HT-29 (cell line): ENCODE results near the gene HSF2. TPM values are rescaled to one million over a fixed set of nuclear protein-coding genes. Genes with fewer than 3 reads are reported as not detected.

Experiments used
- DNase-seq: peaks from one replicate; pipeline ENCODE4 v3.0.0-alpha.2; 2015; ENCODE audit warnings: low spot score
- total RNA-seq: library from RNA; depleted of rRNA; stranded (reverse); fragments of >200 nt; shearing (Covaris generic); gene quantifications from 2 replicates; pipeline ENCODE4 v1.2.3, GENCODE V29; 2014; rRNA removed

Gene HSF2, protein sequence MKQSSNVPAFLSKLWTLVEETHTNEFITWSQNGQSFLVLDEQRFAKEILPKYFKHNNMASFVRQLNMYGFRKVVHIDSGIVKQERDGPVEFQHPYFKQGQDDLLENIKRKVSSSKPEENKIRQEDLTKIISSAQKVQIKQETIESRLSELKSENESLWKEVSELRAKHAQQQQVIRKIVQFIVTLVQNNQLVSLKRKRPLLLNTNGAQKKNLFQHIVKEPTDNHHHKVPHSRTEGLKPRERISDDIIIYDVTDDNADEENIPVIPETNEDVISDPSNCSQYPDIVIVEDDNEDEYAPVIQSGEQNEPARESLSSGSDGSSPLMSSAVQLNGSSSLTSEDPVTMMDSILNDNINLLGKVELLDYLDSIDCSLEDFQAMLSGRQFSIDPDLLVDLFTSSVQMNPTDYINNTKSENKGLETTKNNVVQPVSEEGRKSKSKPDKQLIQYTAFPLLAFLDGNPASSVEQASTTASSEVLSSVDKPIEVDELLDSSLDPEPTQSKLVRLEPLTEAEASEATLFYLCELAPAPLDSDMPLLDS
- 5.7 and 7.5 TPM in 2 replicates for total RNA-seq

DNA sequence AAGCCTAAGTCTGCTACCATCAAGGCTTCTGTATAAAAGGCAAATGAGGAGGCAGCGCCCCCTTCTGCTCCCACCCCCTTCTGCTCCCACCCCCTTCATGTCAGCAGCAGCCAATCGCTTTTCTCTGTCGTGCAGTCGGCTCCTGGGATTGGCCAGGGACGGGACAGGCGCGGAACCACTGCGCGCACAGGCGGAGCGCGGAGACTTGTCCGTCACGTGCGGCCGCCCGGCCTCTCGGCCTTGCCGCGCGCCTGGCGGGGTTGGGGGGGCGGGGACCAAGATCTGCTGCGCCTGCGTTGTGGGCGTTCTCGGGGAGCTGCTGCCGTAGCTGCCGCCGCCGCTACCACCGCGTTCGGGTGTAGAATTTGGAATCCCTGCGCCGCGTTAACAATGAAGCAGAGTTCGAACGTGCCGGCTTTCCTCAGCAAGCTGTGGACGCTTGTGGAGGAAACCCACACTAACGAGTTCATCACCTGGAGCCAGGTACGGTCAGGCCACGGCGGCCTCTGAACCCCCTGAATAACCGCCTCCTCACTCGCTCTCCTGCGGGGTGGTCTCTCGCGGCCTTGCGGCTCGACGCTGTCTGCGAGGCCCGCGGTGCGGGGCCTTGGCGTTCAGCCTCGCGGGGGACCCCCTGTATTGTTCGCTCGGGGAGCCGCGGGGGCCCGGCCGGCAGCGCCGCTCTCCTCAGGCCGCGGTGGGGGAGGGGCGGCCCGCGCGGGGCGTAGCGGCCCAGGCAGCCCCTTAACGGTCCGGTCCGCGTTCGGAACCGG lies at the start of gene HSF2:
TSS of gene HSF2 (plus strand) at position 305 of the 773 bp plus-strand sequence. CDS start at position 391, 86 bp downstream.
- peak; percentile 94 for DNase-seq

DNA sequence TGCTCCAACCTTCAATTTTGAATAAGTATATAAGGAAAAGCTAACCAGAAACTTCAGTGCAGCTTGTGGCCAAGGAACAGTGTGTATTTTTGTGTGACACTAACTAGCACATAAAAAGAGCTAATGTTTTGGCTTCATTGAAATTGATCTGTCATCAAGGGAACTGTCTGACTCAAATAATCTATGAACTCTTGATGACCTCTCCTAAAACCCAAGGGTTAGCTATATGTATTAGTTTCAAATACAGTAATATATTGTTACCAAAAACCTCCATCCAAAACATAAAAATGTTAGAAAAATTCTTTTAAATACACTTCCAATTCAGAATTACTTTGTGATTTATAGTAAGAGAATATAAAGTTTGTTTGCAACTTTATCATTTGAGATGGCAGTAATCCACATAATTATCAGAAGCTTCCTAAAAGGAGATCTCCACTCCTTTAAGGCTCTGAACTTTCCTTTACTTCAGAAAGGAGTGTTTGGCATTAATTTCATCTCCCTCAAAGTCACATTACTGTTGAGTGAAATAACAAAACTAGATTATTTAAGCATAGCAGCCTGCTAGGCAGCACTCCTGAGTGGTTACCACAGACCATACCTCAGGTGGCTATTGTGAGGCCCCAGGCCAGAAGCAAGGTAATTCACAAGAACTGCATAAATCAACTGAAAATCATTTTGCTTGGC lies 46.3 kb upstream of the HSF2 start:
- DNase-seq: no peak

DNA sequence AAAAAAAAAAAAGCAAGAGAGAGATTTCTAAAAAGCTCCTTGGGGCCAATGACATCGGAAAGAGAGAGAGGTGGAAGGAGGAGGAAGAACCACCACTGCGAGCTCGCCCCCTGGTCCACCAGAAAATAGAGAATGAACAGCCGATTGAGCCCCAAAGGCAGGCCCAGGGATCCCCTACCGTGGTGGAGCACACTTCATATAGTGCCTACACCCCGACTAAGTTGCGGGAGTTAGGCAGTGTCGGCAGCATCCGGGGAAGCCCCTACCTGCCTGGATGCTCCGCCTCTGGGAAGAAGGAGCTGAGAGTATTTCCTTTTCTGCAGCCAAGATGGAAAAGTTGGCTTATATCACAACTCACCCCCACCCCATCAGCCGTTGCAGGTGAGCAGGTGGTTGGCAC lies 38.6 kb upstream of the HSF2 start:
- no peak for DNase-seq

DNA sequence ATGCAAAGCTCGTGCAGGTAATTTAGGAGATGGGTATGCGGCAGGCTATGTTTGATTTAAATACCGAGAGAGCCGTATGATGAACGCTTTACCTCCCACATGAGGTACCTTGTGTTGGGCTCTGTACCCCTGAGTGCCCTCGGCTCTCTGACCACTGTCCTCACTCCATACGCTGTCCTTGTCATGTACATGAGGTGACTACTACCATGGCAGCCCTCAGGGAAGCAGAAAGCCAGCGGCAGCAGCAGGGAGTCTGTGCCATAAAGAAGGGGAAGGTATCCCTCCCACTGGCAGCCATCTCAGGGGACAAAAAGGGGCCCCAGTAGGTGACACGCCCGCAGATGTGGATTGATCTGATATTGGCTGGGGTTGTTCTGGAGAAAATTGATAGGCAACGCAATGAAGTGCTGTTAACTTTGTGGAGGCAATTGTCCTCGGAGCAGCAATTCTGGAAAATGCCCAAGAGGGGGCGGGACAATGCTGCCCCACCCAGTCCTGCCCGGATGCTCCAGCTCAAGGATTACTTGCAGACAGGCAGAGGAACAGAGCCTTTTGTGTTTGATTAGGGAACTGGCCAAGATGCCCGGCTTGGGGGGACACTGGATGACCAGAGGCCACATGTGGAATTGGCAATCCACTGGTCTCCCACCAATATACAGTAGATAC lies 38.0 kb upstream of the HSF2 start:
- no peak for DNase-seq

DNA sequence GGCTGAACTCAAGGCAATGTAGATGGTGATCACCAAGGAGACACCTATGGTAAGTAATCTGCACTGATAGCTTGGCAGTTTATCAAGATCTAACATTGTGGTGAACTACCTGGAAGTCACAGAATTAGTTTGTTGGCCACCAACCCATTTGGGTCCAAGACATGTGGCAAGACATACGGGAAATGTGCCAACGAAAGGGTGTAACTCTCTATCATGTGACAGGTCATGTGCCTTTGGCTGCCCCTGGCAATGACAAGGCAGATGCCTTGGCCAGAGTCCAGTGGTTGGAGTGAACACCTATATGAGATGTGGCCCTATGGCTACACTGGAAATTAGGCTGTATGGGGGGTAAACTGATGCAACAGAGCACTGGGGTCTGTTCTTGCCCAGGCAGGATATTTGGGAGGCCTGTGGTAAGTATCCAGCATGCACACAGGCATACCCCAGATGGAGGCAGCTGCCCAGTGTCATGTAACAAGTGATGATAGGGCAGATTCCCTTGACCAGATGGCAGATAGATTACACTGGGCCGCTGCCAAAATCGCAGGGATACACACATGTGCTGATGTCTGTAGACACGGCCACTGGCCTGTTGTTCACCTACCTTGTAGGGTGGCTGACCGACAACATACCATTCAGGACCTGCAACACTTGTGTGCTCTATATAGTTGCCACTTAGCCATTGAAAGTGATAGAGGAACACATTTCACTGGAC lies 35.5 kb upstream of the HSF2 start:
- no peak for DNase-seq

GRCh38 chr6:122365775-122366403 lies 33.6 kb upstream of the HSF2 start:
- DNase-seq: no peak

GRCh38 chr6:122367171-122367570 lies 32.3 kb upstream of the HSF2 start:
- DNase-seq: no peak

DNA sequence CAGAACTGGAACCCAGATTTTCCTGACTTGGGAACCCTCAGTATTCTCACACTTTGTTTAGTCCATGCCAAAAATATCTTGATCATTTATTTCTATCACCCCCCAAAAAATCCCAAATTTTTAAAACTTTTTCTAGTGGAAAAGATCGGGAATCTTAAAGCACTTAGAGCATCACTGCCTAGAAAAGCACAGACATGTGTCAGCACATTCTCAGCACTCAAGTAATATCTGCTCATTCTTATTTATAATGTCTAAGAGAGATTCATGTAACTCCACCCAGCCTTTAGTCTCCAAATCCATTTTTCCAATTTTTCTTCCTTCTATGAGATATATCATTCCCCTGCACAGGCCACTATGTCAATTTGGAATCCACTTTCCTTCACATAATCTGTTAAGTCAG lies 29.9 kb upstream of the HSF2 start:
- DNase-seq: no peak

GRCh38 chr6:122372647-122373046 lies 26.8 kb upstream of the HSF2 start:
- no peak for DNase-seq

GRCh38 chr6:122374307-122374706 lies 25.1 kb upstream of the HSF2 start:
- DNase-seq: no peak

GRCh38 chr6:122376246-122376645 lies 23.2 kb upstream of the HSF2 start:
- DNase-seq: no peak

DNA sequence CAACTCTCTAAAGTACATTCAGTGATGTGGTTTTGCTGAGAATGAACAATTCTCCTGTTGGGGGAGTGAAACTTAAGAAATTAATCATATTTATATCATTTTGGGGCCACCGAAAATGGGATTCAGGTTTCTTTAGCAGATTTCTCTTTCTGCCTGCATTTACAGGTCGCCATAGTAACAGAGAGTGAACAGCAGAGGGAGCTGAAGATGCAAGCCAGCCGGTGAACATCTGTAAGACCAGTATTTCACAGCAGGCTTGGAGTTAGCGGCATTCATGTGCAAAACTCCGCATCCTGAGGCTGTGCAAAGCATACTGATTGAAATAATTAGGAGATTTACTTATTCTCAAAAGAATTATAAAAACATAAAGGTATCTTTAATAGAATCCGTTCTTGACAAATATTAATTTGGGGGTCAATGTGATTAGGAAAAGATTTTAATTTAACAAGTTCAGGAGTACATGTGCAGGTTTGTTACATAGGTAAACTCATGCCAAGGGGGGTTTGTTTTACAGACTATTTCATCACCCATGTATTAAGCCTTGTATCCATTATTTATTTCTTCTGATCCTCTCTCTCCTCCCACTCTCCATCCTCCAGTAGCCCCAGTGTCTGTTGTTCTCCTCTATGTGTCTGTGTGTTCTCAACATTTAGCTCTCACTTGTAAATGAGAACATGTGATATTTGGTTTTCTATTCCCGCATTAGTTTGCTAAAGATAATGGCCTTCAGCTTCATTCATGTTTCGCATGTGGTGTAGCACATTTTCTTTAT lies 17.8 kb upstream of the HSF2 start:
- DNase-seq: peak; percentile 54

DNA sequence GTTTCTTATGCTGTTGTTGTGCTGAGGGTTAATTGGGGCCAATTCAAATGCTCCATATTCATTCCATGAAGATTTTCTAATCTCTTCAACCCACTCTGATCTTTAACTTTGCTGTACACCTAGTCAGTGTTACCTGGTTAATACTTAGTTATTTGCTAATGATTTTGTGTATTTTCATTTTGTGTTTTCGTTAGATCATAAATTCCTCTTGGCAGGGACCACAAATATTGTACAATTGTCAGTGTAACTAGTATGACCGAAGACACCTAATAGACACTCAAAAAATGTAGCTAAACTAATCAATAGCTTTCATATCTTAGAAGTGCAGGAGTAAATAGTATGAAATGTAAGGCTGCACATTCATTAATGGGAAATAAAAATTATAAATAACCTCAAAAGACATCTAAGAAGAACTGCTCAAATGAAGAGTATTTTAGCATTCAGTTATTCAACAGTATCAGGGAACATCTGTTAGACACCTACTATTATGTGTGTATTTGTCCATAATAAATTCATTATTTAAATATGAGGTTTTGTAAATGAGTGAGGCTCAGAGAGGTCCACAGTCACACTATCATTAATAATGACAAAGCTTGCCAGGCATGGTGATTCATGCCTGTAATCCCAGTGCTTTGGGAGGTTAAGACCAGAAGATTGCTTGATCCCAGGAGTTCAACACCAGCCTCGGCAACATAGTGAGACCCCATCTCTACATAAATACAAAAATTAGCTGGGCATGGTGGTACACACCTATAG lies 13.4 kb upstream of the HSF2 start:
- DNase-seq: no peak

DNA sequence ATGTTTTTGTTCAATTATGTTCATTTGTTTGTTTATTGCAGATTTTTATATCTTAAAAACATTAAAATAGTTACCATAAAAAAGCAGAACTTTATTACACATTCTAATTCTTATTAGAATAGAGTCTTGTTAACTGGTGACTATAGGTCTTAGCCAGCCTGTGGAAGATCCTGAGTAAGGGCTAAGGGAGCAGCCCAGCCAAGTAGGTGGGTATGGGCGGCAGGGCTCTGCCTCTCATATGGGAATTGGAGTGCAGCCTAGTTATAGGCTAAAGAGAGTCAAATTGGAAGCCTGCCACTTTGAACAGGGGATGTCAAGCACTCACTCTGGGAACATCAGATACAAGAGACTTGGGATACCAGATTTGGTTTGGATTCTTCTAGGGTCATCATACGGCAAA lies 10.5 kb upstream of the HSF2 start:
- no peak for DNase-seq

DNA sequence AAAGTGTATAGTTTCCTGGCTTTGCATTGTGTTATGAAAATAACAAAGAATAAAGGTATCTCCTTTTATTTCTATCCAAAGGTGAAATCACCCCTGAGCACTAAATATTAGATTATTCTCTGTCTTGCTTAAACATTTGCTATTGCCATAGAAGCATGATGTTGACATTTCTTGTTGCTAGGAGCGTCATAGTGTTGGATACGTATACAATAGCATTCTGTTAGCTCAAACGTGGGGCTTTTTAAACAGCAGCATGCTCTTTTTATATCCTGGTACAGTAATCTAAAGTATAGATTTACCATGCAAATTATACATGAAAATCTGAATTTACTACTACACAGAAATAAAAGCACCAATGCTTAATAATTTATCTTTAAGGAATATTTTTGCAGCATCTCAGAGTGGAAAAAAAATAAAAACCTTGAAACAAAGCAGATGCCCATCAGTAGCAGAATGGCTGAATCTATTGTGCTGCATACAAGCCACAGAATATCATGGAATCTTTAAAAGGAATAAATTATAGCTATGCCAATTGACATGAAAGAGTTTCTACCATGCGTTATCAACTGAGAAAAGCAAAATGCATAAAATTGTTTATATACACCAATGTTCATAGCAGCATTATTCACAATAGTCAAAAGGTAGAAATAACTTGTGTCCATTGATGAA lies 9.6 kb upstream of the HSF2 start:
- peak; percentile 27 for DNase-seq

GRCh38 chr6:122392564-122393350 lies 6.7 kb upstream of the HSF2 start:
- no peak for DNase-seq

DNA sequence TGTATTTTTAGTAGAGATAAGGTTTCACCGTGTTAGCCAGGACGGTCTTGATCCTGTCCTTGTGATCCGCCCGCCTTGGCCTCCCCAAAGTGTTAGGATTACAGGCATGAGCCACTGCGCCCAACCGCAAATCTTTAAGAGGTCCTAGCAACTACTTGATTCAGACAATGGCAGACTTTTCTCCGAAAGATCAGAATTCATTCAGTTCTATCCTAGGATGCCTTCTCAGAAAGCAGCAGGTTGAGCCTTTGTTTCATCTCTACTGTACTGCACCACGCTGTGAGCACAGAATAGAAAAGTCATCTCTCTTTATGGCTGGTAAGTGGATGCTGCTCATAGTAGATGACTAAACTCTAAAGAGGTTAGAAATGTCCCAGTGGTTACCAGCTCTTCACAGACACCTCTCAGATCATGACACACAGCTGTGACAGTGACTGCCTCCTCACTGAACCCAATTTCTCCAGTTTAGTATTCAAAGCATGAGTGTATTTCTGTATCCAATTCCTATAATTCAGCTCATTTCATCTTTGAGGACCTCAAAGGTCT lies 6.0 kb upstream of the HSF2 start:
- DNase-seq: no peak
